ENCODE results near the gene AATK. TPM values are rescaled to one million over a fixed set of nuclear protein-coding genes. Genes with fewer than 3 reads are reported as not detected.

Gene AATK
- total RNA-seq, 1 experiment from 2014 or later: 0.46 TPM

DNA sequence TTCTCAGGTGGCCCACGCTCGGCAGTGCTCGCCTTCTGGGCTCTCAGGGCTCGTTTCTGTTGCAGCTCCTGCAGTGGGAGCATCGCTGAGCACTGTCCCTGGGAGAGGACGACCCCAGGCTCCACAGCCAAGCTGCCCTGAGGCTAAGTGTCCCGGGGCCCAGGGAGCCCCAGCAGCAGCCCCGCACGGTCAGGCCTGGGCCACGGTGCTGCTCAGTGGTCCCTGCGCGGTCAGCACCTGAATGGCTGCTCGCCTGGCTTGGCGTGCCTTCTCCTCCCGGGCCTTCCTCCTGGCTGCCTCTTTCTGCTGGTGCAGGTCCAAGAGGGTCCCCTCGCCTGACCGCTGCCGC is 33.4 kb upstream of the AATK start:
- intact Hi-C loops (cut with micrococcal nuclease; ENCODE audit: unreplicated experiment): no loop called here
- TF ChIP-seq CTCF (conservative IDR thresholded peaks at IDR 0.05): no peak
- no peak for TF ChIP-seq EZH2 (IDR thresholded peaks at IDR 0.05; ENCODE audit: low read depth)
- H3K36me3 ChIP-seq (ENCODE audit: low read depth): no peaks in the 10 kb centered on the region
- no peaks in the 10 kb centered on the region for H3F3A ChIP-seq (ENCODE audit: insufficient read depth, low read depth)
- H3K4me2 ChIP-seq: no peak overlapping the region
- H3K9me2 ChIP-seq (ENCODE audit: insufficient read depth): no peaks in the 10 kb centered on the region
- no peaks in the 10 kb centered on the region for H4K20me1 ChIP-seq (ENCODE audit: insufficient read depth)
- H3K27ac ChIP-seq: no peak overlapping the region
- H3K9me3 ChIP-seq (ENCODE audit: insufficient read depth, low read depth): no peaks in the 10 kb centered on the region
- H3K27me3 ChIP-seq (ENCODE audit: insufficient read depth, low read depth): no peaks in the 10 kb centered on the region
- no peak overlapping the region for H2AFZ ChIP-seq
- ChIA-PET CTCF (no interaction called here), POLR2A (ENCODE audit: unreplicated experiment) (no interaction called here)
- DNase-seq: no peak
- H3K4me1 ChIP-seq (replicated peaks; ENCODE audit: insufficient read depth): no peaks in the 10 kb centered on the region
- no TSS peak for BruUV-seq (replicated peaks)
- H3K4me3 ChIP-seq: no peak overlapping the region
- no peaks in the 10 kb centered on the region for H3K79me2 ChIP-seq (ENCODE audit: low read depth)

DNA sequence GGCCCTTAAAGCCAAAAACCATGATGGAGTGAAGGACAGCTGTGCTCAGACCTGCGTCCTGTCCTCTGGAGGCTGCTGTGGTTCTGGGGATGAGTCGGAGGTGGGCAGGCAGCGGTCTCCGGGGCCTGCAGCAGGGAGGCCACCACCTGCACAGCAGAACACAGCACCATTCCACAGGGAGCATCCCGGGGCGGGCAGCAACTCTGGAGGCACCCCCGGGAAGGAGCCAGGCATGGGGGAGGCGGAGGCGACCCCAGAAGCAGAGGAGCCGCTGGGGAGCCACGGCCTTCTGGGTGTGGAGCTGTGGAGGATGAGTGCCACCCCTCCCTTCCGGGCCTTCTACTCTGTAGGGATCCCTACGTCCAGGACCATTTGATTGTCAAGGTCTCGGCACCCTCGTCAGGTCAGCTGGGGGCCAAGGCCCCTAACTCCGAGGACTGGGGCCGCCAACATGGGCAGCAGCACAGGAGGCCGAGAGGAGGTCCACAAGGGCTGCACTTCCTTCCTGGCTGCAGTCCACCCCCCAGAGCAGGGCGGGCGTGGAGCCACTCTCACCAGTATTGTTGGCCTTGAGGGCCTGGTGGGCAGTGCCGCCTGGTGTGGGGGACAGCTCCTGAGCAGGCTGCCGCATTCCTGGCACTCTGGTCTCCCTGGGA is 32.9 kb upstream of the AATK start:
- H3K9me3 ChIP-seq (ENCODE audit: insufficient read depth, low read depth): no peaks in the 10 kb centered on the region
- H3K4me2 ChIP-seq: no peak overlapping the region
- H3K9me2 ChIP-seq (ENCODE audit: insufficient read depth): no peaks in the 10 kb centered on the region
- POLR2A ChIA-PET (ENCODE audit: unreplicated experiment): no interaction called here
- H3K27ac ChIP-seq: no peak overlapping the region
- intact Hi-C loops (cut with micrococcal nuclease; ENCODE audit: unreplicated experiment): no loop called here
- no peaks in the 10 kb centered on the region for H3K27me3 ChIP-seq (ENCODE audit: insufficient read depth, low read depth)
- CTCF ChIA-PET: interaction anchor here (0.6 kb wide), 1 partner anchor 49 kb away, joined by 8 read pairs; no protein-coding TSS in a partner anchor
- H3K36me3 ChIP-seq (ENCODE audit: low read depth): no peaks in the 10 kb centered on the region
- H4K20me1 ChIP-seq (ENCODE audit: insufficient read depth): no peaks in the 10 kb centered on the region
- no TSS peak for BruUV-seq (replicated peaks)
- no peaks in the 10 kb centered on the region for H3F3A ChIP-seq (ENCODE audit: insufficient read depth, low read depth)
- H3K79me2 ChIP-seq (ENCODE audit: low read depth): no peaks in the 10 kb centered on the region
- TF ChIP-seq CTCF (conservative IDR thresholded peaks at IDR 0.05) (no peak), EZH2 (IDR thresholded peaks at IDR 0.05; ENCODE audit: low read depth) (no peak)
- H2AFZ ChIP-seq: no peak overlapping the region
- H3K4me3 ChIP-seq: no peak overlapping the region
- no peak for DNase-seq
- no peaks in the 10 kb centered on the region for H3K4me1 ChIP-seq (replicated peaks; ENCODE audit: insufficient read depth)

DNA sequence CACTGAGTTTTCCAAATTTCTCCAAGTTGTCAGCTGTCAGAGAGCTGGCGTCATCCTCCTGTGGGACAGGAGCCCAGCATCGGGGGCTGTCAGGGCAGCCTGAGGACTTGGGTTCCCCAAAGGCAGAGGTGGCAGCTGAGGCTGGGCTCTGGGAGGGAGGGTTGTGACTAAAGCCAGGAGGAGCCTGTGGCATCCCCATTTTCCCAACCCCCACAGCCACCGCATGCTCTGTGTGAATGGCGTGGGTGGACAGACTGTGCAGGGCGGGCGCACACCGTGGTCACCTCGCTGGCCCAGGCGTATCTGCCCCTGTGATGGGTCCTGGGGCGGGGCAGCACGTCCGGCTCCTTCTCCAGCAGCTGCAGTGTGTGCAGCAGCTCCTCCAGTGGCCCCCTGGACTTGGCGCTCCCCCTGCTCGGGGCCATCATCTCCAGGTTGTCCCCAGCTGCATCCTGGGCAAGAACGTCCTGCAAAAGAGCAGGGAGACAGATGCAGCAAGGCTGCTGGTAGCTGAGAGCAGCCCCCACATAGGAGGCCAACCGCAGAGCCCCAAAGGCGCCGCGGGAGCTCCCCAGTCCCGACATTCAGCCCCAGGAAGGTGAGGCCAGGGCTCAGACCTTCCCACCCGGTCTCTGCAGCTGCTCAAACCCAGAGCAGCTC is 31.9 kb upstream of the AATK start:
- BruUV-seq (replicated peaks): no TSS peak
- Histone ChIP-seq H4K20me1 (ENCODE audit: insufficient read depth) (no peaks in the 10 kb centered on the region), H3K79me2 (ENCODE audit: low read depth) (no peaks in the 10 kb centered on the region), H3K9me3 (ENCODE audit: insufficient read depth, low read depth) (no peaks in the 10 kb centered on the region), H3K4me3 (no peak overlapping the region), H3K4me2 (no peak overlapping the region), H3K4me1 (replicated peaks; ENCODE audit: insufficient read depth) (peaks cover 4% of the 10 kb centered on the region; the same call in 1 of the 2 replicates), H3K36me3 (ENCODE audit: low read depth) (no peaks in the 10 kb centered on the region), H3K27me3 (ENCODE audit: insufficient read depth, low read depth) (no peaks in the 10 kb centered on the region), H2AFZ (no peak overlapping the region), H3K27ac (no peak overlapping the region), H3F3A (ENCODE audit: insufficient read depth, low read depth) (no peaks in the 10 kb centered on the region), H3K9me2 (ENCODE audit: insufficient read depth) (no peaks in the 10 kb centered on the region)
- intact Hi-C loops (cut with micrococcal nuclease; ENCODE audit: unreplicated experiment): no loop called here
- ChIA-PET POLR2A (ENCODE audit: unreplicated experiment) (interaction anchor here (0.6 kb wide), 1 partner anchor 209 kb away, joined by 3 read pairs; no protein-coding TSS in a partner anchor), CTCF (no interaction called here)
- DNase-seq: no peak
- TF ChIP-seq EZH2 (IDR thresholded peaks at IDR 0.05; ENCODE audit: low read depth) (no peak), CTCF (conservative IDR thresholded peaks at IDR 0.05) (no peak)
